OCI-LY3 (cell line): ENCODE results near the gene LRTM2.

Experiments used
- H2AFZ ChIP-seq: fragments of 200-600, 300-600 bp; shearing (Covaris generic); 2 replicates; pipeline ENCODE4 v1.6.0; 2014; ENCODE audit warnings: antibody characterized with exemption, low read depth, low read length
- H3K27ac ChIP-seq: fragments of 200-600, 300-600 bp; sonication (generic); 2 replicates; pipeline ENCODE4 v1.5.1; 2014; ENCODE audit warnings: mild to moderate bottlenecking, low read length, moderate library complexity, mixed read lengths
- H3K27me3 ChIP-seq: fragments of 200-600, 300-600 bp; sonication (generic); 2 replicates; pipeline ENCODE4 v1.6.1; 2014; ENCODE audit warnings: low read depth, low read length, mixed read lengths
- H3K36me3 ChIP-seq: fragments of 200-600, 300-600 bp; sonication (generic); replicated peaks from 2 replicates; pipeline ENCODE3; 2014; ENCODE audit warnings: low read depth, low read length, mixed read lengths
- H3K4me1 ChIP-seq: fragments of 300-600, 200-600 bp; sonication (generic); 2 replicates; pipeline ENCODE4 v1.6.1; 2014; ENCODE audit warnings: low read length, mixed read lengths
- H3K4me2 ChIP-seq: fragments of 200-600, 300-600 bp; sonication (generic); 2 replicates; pipeline ENCODE4 v1.6.1; 2014; ENCODE audit warnings: low read length, mixed read lengths
- H3K4me3 ChIP-seq: fragments of 300-600, 200-600 bp; sonication (generic); 2 replicates; pipeline ENCODE4 v1.5.1; 2014; ENCODE audit warnings: antibody characterized with exemption, mild to moderate bottlenecking, low read length, moderate library complexity
- H3K79me2 ChIP-seq: fragments of 300-600, 200-600 bp; shearing (Covaris generic); 2 replicates; pipeline ENCODE4 v1.6.1; 2014; ENCODE audit warnings: mild to moderate bottlenecking, low read length, mixed read lengths
- H3K9ac ChIP-seq: fragments of 300-600, 200-600 bp; shearing (Covaris generic); 2 replicates; pipeline ENCODE4 v1.6.0; 2014; ENCODE audit warnings: mild to moderate bottlenecking, low read length, moderate library complexity
- H3K9me3 ChIP-seq: fragments of 200-600, 300-600 bp; shearing (Covaris generic); 2 replicates; pipeline ENCODE4 v1.6.1; 2014; ENCODE audit warnings: low read length, mixed read lengths; ENCODE audit not compliant: insufficient read depth
- H4K20me1 ChIP-seq: fragments of 200-600, 300-600 bp; sonication (generic); 2 replicates; pipeline ENCODE4 v1.6.1; 2016; ENCODE audit warnings: low read length, mixed read lengths; ENCODE audit not compliant: insufficient read depth
- CTCF ChIP-seq: fragments of 200-600, 300-600 bp; sonication (generic); IDR thresholded peaks from 2 replicates; pipeline ENCODE4 v1.5.1; 2014; ENCODE audit warnings: antibody characterized with exemption, low read length, low read depth
- EZH2phosphoT487 ChIP-seq: fragments of 200-600 bp; shearing (Covaris generic); IDR thresholded peaks from 2 replicates; pipeline ENCODE4 v1.6.1; 2018; ENCODE audit warnings: antibody characterized with exemption, mixed run types, low read depth

The LRTM2 gene

GRCh38 chr12:1855241-1855640 lies 34.9 kb downstream of the LRTM2 start:
- no peaks in the 10 kb centered on the region for H4K20me1 ChIP-seq
- TF ChIP-seq EZH2phosphoT487 (no peak), CTCF (no peak)
- no peaks in the 10 kb centered on the region for H3K36me3 ChIP-seq
- no peak overlapping the region for H3K4me2 ChIP-seq
- H3K4me1 ChIP-seq: no peaks in the 10 kb centered on the region
- peaks cover 13% of the 10 kb centered on the region for H3K27me3 ChIP-seq
- H3K27ac ChIP-seq: no peak overlapping the region
- no peaks in the 10 kb centered on the region for H3K9me3 ChIP-seq
- H2AFZ ChIP-seq: no peak overlapping the region
- H3K4me3 ChIP-seq: no peak overlapping the region
- H3K9ac ChIP-seq: no peak overlapping the region
- H3K79me2 ChIP-seq: no peaks in the 10 kb centered on the region

GRCh38 chr12:1857086-1857485 lies 36.7 kb downstream of the LRTM2 start:
- Histone ChIP-seq H3K4me3 (no peak overlapping the region), H2AFZ (no peak overlapping the region), H3K9ac (no peak overlapping the region), H3K36me3 (no peaks in the 10 kb centered on the region), H3K27me3 (peaks cover 9% of the 10 kb centered on the region; the same call in 1 of the 2 replicates), H3K79me2 (no peaks in the 10 kb centered on the region), H3K9me3 (no peaks in the 10 kb centered on the region), H3K27ac (no peak overlapping the region), H3K4me1 (no peaks in the 10 kb centered on the region), H4K20me1 (no peaks in the 10 kb centered on the region), H3K4me2 (no peak overlapping the region)
- TF ChIP-seq EZH2phosphoT487 (no peak), CTCF (no peak)

- Histone ChIP-seq H3K4me1 (peaks cover 4% of the 10 kb centered on the region; the same call in 1 of the 2 replicates), H3K27ac (no peak overlapping the region), H3K4me2 (no peak overlapping the region), H3K36me3 (no peaks in the 10 kb centered on the region), H4K20me1 (no peaks in the 10 kb centered on the region), H3K9ac (no peak overlapping the region), H3K4me3 (no peak overlapping the region), H3K27me3 (peaks cover 9% of the 10 kb centered on the region; the same call in 1 of the 2 replicates), H3K9me3 (no peaks in the 10 kb centered on the region), H2AFZ (no peak overlapping the region), H3K79me2 (no peaks in the 10 kb centered on the region)
- TF ChIP-seq EZH2phosphoT487: no peak
- no peak for TF ChIP-seq CTCF
These were observed 37.5 kb downstream of the LRTM2 start for GRCh38 chr12:1857821-1858220.

GRCh38 chr12:1858456-1858855 lies 38.1 kb downstream of the LRTM2 start:
- H3K4me3 ChIP-seq: no peak overlapping the region
- no peak for TF ChIP-seq EZH2phosphoT487
- TF ChIP-seq CTCF: no peak

More at GRCh38 chr12:1858456-1858855, 38.1 kb downstream of the LRTM2 start:
- Histone ChIP-seq H4K20me1 (no peaks in the 10 kb centered on the region), H3K36me3 (no peaks in the 10 kb centered on the region), H3K9ac (no peak overlapping the region), H3K4me1 (peaks cover 8% of the 10 kb centered on the region; the same call in 1 of the 2 replicates), H3K4me2 (no peak overlapping the region), H3K27me3 (peaks cover 9% of the 10 kb centered on the region; the same call in 1 of the 2 replicates), H3K9me3 (no peaks in the 10 kb centered on the region), H2AFZ (no peak overlapping the region), H3K79me2 (no peaks in the 10 kb centered on the region), H3K27ac (no peak overlapping the region)
